Measurements from ENCODE around the gene TOX3. TPM values are rescaled to one million over a fixed set of nuclear protein-coding genes. Genes with fewer than 3 reads are reported as not detected.

TOX3 gene
- total RNA-seq, 1 experiment from 2014 or later, result not detected

DNA sequence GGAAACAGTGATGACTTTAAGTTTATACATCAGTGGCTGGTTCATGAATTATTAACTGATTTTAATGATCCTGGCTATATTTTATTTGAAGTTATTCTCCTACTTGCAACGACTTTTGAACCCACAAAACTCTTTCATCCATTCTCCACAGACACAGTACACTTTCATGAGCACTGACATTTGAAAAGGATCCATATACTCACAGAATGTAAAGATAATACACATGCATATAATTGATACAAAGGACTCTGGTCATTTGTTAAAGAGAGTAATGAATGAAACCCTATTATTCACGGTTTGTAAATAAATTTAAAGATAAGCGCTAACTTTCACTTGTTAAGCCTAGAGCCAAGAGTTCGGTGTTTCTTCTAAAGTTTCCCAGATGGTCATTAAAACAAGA, 3.3 kb downstream of the TOX3 start:
- intact Hi-C loops (cut with micrococcal nuclease), result no loop called here
- POLR2A ChIA-PET, result no interaction called here
- no peak overlapping the region for H3K27ac Mint-ChIP-seq (ENCODE audit: low read depth, unreplicated experiment)
- no peak for DNase-seq (ENCODE audit: unreplicated experiment)
- H3K4me3 Mint-ChIP-seq (ENCODE audit: unreplicated experiment), result no peak overlapping the region
- CTCF ChIA-PET, result no interaction called here
- TF ChIP-seq, protein P1, sequence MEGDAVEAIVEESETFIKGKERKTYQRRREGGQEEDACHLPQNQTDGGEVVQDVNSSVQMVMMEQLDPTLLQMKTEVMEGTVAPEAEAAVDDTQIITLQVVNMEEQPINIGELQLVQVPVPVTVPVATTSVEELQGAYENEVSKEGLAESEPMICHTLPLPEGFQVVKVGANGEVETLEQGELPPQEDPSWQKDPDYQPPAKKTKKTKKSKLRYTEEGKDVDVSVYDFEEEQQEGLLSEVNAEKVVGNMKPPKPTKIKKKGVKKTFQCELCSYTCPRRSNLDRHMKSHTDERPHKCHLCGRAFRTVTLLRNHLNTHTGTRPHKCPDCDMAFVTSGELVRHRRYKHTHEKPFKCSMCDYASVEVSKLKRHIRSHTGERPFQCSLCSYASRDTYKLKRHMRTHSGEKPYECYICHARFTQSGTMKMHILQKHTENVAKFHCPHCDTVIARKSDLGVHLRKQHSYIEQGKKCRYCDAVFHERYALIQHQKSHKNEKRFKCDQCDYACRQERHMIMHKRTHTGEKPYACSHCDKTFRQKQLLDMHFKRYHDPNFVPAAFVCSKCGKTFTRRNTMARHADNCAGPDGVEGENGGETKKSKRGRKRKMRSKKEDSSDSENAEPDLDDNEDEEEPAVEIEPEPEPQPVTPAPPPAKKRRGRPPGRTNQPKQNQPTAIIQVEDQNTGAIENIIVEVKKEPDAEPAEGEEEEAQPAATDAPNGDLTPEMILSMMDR (IDR thresholded peaks at IDR 0.05; ENCODE audit: unreplicated experiment), result no peak
- no peaks in the 10 kb centered on the region for H3K27me3 Mint-ChIP-seq (ENCODE audit: insufficient read depth, unreplicated experiment)
- no peaks in the 10 kb centered on the region for H3K4me1 Mint-ChIP-seq (ENCODE audit: insufficient read depth, unreplicated experiment)
- peaks cover 7% of the 10 kb centered on the region for H3K9me3 Mint-ChIP-seq (ENCODE audit: unreplicated experiment)
- no TSS peak for BruUV-seq (replicated peaks)
- H3K36me3 Mint-ChIP-seq (ENCODE audit: insufficient read depth, unreplicated experiment), result no peaks in the 10 kb centered on the region

DNA sequence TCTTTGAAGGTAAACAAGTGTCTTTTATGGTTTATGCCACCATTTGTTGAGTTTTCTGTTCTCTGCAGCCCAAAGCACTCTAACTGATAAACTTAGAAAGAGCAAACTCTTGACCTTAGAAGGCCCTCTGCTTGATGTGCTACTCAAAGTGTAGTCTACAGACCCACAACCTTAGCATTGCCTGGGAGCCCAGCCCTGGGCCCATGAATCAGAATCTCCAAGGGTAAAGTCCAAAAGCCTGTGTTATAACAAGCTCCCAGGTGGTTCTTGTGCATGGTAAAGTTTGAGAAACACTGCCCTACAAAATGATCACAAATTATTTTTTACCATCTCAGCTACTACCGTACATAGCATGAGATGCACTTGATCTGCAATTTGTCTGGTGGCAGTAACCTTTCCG, 6.0 kb downstream of the TOX3 start:
- no peaks in the 10 kb centered on the region for H3K4me1 Mint-ChIP-seq (ENCODE audit: insufficient read depth, unreplicated experiment)
- ChIA-PET CTCF (interaction anchor here (0.6 to 1.3 kb wide), 2 partner anchors 181 to 349 kb away, joined by 3 to 4 read pairs; no protein-coding TSS in a partner anchor), POLR2A (no interaction called here)
- no peak overlapping the region for H3K27ac Mint-ChIP-seq (ENCODE audit: low read depth, unreplicated experiment)
- TF ChIP-seq, protein P1 (IDR thresholded peaks at IDR 0.05; ENCODE audit: unreplicated experiment), result no peak
- H3K4me3 Mint-ChIP-seq (ENCODE audit: unreplicated experiment), result no peak overlapping the region
- no TSS peak for BruUV-seq (replicated peaks)
- DNase-seq (ENCODE audit: unreplicated experiment), result no peak
- H3K27me3 Mint-ChIP-seq (ENCODE audit: insufficient read depth, unreplicated experiment), result no peaks in the 10 kb centered on the region
- H3K9me3 Mint-ChIP-seq (ENCODE audit: unreplicated experiment), result peaks cover 19% of the 10 kb centered on the region
- H3K36me3 Mint-ChIP-seq (ENCODE audit: insufficient read depth, unreplicated experiment), result no peaks in the 10 kb centered on the region
- intact Hi-C loops (cut with micrococcal nuclease), result no loop called here

DNA sequence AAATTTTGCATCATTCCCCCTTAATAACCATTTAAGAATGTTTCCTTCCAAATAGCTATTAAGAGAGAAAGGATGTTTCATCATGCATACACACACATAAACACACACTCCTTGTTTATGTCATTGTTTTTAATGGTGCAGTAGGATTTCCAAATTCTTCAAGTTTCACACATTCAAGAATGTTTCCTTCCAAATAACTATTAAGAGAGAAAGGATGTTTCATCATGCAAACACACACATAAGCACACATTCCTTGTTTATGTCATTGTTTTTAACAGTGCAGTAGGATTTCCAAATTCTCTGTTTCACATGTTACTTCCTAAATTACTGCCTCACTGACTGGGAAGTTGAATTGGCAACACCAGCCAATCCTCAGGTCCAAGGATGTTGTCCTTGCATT, 7.8 kb downstream of the TOX3 start:
- no peaks in the 10 kb centered on the region for H3K4me1 Mint-ChIP-seq (ENCODE audit: insufficient read depth, unreplicated experiment)
- intact Hi-C loops (cut with micrococcal nuclease), result no loop called here
- H3K9me3 Mint-ChIP-seq (ENCODE audit: unreplicated experiment), result peaks cover 23% of the 10 kb centered on the region
- TF ChIP-seq, protein P1 (IDR thresholded peaks at IDR 0.05; ENCODE audit: unreplicated experiment), result no peak
- POLR2A ChIA-PET, result no interaction called here
- no peaks in the 10 kb centered on the region for H3K36me3 Mint-ChIP-seq (ENCODE audit: insufficient read depth, unreplicated experiment)
- no peak for DNase-seq (ENCODE audit: unreplicated experiment)
- no TSS peak for BruUV-seq (replicated peaks)
- CTCF ChIA-PET, result interaction anchor here (0.6 kb wide), 1 partner anchor 18 kb away, joined by 3 read pairs; no protein-coding TSS in a partner anchor
- no peak overlapping the region for H3K4me3 Mint-ChIP-seq (ENCODE audit: unreplicated experiment)
- no peak overlapping the region for H3K27ac Mint-ChIP-seq (ENCODE audit: low read depth, unreplicated experiment)
- H3K27me3 Mint-ChIP-seq (ENCODE audit: insufficient read depth, unreplicated experiment), result no peaks in the 10 kb centered on the region

DNA sequence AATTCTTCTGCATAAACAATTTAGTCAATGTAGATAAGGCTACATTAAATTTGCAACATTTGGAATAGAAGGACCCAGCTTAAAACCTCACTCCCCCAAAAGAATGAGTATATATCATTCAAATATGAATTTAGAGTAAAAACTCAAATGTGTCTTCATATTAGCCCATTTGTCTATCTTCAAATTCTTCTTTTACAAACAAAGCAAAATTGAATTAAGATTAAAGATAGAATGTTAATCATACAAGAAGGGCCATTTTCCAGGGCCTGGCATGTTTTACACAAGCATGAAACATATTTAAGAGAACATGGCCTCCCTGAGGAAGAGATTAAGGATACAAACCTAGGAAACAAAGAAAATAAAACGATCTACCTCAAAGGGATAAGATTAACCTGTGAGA, 8.4 kb downstream of the TOX3 start:
- intact Hi-C loops (cut with micrococcal nuclease), result no loop called here
- Mint-ChIP-seq H3K4me3 (ENCODE audit: unreplicated experiment) (no peak overlapping the region), H3K27ac (ENCODE audit: low read depth, unreplicated experiment) (no peak overlapping the region), H3K27me3 (ENCODE audit: insufficient read depth, unreplicated experiment) (no peaks in the 10 kb centered on the region), H3K9me3 (ENCODE audit: unreplicated experiment) (peaks cover 23% of the 10 kb centered on the region), H3K4me1 (ENCODE audit: insufficient read depth, unreplicated experiment) (no peaks in the 10 kb centered on the region), H3K36me3 (ENCODE audit: insufficient read depth, unreplicated experiment) (no peaks in the 10 kb centered on the region)
- CTCF ChIA-PET, result interaction anchor here (0.6 kb wide), 1 partner anchor 17 kb away, joined by 3 read pairs; no protein-coding TSS in a partner anchor
- BruUV-seq (replicated peaks), result no TSS peak
- POLR2A ChIA-PET, result no interaction called here
- no peak for DNase-seq (ENCODE audit: unreplicated experiment)
- TF ChIP-seq, protein P1 (IDR thresholded peaks at IDR 0.05; ENCODE audit: unreplicated experiment), result no peak

Data from MCF 10A (cell line).